ENCODE results near the gene CRYL1. TPM values are rescaled to one million over a fixed set of nuclear protein-coding genes. Genes with fewer than 3 reads are reported as not detected.

The CRYL1 gene
- total RNA-seq, 1 donor from 2014 or later: 13.1 TPM

DNA sequence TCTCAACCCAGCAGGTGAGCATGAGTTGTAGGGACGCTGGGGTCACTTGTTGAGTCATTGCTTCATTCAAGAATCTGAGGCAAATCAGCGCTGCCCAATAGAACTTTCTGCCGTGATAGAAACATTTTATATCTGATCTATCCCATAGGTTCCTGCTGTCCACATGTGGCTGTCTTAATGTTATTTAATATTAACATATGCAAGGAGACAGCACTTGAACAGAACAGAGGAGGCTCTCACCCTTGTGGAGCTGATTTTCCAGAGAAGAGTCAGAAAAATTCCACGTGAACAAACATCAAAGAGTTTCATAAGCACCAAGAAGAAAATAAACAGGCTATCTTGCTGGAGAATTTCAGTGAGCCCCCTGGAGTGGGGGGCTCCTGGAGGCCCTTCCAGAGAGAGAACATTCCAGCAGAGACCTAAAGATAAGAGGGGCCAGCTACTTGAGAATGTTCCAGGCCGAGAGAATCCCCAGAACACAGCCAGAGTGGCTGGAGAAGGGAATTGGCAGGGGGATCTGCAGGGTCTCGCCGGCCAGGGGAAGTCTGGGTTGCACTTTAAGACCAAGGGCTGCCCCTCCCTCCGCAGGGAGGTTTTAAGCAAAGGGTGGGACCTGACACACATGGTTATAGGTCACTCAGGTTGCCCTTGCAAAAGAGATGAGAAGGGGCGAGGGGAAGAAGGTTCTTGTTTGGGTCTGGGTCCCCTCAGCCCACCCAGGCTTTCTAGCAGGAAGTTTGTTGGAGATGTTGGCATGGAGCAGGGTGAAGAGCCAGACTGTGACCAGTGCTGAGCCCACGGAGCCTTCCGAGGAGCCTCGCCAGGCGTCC is 135.7 kb downstream of the CRYL1 start:
- no peaks in the 10 kb centered on the region for H3K36me3 ChIP-seq
- no peak for DNase-seq (ENCODE audit: low spot score in 2 of 2)
- intact Hi-C loops (cut with DNase I): no loop called here
- H3K4me3 ChIP-seq: no peak overlapping the region
- H3K27me3 ChIP-seq: no peaks in the 10 kb centered on the region
- TF ChIP-seq CTCF (IDR thresholded peaks at IDR 0.05): no peak
- peaks cover 0 to 4% of the 10 kb centered on the region in 2 donors for H3K4me1 ChIP-seq
- H3K27ac ChIP-seq: no peak overlapping the region
- H3K9me3 ChIP-seq: no peaks in the 10 kb centered on the region

GRCh38 chr13:20388184-20388583 is 137.5 kb downstream of the CRYL1 start:
- no peak overlapping the region for H3K4me3 ChIP-seq
- H3K27me3 ChIP-seq: no peaks in the 10 kb centered on the region
- intact Hi-C loops (cut with DNase I): no loop called here
- no peak for DNase-seq (ENCODE audit: low spot score in 2 of 2)
- H3K27ac ChIP-seq: peak overlapping the region; percentile 49 to 62
- H3K36me3 ChIP-seq: no peaks in the 10 kb centered on the region
- no peak for TF ChIP-seq CTCF (IDR thresholded peaks at IDR 0.05)
- H3K9me3 ChIP-seq: no peaks in the 10 kb centered on the region
- H3K4me1 ChIP-seq: peaks cover 0 to 4% of the 10 kb centered on the region in 2 donors

DNA sequence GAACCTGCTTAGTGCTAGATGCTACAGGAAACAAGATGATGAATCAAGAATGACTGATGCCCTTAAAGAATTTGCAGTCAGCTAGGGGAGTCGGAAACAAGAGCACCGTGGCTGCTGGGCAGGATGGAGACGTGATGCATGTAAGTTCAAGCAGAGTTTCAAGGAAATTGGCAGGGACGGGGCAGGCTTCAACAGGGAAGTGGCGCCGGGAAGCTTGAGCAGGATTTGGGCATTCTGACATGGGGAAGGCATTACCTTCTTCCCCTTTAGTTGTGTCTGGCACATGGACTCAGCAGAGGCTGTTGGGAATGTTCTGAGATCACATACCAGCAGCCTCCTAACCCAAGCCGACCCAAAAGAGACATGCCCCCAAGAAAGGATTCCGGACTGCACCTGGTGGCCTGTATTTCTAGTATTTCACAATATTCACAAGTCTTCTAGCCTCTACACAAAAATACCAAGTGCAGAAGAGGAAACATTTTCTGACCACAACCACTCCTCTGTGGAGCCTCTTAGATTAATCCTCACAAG is 138.2 kb downstream of the CRYL1 start:
- H3K27ac ChIP-seq: peak overlapping the region; percentile 49 to 62
- H3K4me1 ChIP-seq: peaks cover 0 to 4% of the 10 kb centered on the region in 2 donors
- no peaks in the 10 kb centered on the region for H3K27me3 ChIP-seq
- no peak for TF ChIP-seq CTCF (IDR thresholded peaks at IDR 0.05)
- DNase-seq (ENCODE audit: low spot score in 2 of 2): no peak
- no peaks in the 10 kb centered on the region for H3K9me3 ChIP-seq
- H3K36me3 ChIP-seq: no peaks in the 10 kb centered on the region
- H3K4me3 ChIP-seq: no peak overlapping the region
- intact Hi-C loops (cut with DNase I): no loop called here

- no peak overlapping the region for H3K4me3 ChIP-seq
- intact Hi-C loops (cut with DNase I): no loop called here
These were observed 138.7 kb downstream of the CRYL1 start for GRCh38 chr13:20387006-20387405.

DNA sequence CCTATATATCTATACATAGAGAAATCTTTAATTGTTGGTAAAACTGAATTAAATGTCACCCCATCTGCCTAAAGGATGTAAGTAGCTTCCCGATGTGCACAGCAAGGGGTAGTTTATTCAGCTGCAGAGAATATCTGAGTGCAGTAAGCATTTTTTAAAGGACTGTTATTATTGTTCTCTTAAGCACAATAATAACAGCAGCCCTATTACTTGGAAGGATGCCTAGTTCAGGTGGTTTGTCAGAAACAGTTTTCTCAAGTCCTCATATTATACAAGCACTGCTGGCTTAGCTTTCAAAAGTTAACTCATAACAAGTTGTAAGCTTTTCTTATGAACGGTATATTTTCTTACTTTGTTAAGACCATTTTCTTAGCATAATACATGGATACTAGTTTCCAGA is 142.6 kb downstream of the CRYL1 start:
- TF ChIP-seq CTCF (IDR thresholded peaks at IDR 0.05): no peak
- Histone ChIP-seq H3K36me3 (no peaks in the 10 kb centered on the region), H3K9me3 (no peaks in the 10 kb centered on the region), H3K27me3 (no peaks in the 10 kb centered on the region), H3K27ac (no peak overlapping the region), H3K4me3 (no peak overlapping the region), H3K4me1 (peaks cover 0 to under 1% of the 10 kb centered on the region in 2 donors)
- no peak for DNase-seq (ENCODE audit: low spot score in 2 of 2)
- intact Hi-C loops (cut with DNase I): no loop called here

More at GRCh38 chr13:20387006-20387405, 138.7 kb downstream of the CRYL1 start:
- Histone ChIP-seq H3K4me1 (peaks cover 0 to 4% of the 10 kb centered on the region in 2 donors), H3K27me3 (no peaks in the 10 kb centered on the region), H3K36me3 (no peaks in the 10 kb centered on the region), H3K9me3 (no peaks in the 10 kb centered on the region), H3K27ac (no peak overlapping the region)
- DNase-seq (ENCODE audit: low spot score in 2 of 2): no peak
- TF ChIP-seq CTCF (IDR thresholded peaks at IDR 0.05): no peak
